Activated T-helper 1 cell treated with Interleukin-2 at 50 U/mL for 16 hours (primary cell): ENCODE measurements around the gene SELENOO.
"Not testable (repeated sequence)": the region's sequence is repeated elsewhere in the genome, so short reads cannot be mapped to it uniquely, and the experiment has no call there.

Experiments
- DNase-seq: peaks from one replicate; pipeline ENCODE4 v3.0.0-alpha.2; 2020; ENCODE audit warnings: low read depth

Gene SELENOO

DNA sequence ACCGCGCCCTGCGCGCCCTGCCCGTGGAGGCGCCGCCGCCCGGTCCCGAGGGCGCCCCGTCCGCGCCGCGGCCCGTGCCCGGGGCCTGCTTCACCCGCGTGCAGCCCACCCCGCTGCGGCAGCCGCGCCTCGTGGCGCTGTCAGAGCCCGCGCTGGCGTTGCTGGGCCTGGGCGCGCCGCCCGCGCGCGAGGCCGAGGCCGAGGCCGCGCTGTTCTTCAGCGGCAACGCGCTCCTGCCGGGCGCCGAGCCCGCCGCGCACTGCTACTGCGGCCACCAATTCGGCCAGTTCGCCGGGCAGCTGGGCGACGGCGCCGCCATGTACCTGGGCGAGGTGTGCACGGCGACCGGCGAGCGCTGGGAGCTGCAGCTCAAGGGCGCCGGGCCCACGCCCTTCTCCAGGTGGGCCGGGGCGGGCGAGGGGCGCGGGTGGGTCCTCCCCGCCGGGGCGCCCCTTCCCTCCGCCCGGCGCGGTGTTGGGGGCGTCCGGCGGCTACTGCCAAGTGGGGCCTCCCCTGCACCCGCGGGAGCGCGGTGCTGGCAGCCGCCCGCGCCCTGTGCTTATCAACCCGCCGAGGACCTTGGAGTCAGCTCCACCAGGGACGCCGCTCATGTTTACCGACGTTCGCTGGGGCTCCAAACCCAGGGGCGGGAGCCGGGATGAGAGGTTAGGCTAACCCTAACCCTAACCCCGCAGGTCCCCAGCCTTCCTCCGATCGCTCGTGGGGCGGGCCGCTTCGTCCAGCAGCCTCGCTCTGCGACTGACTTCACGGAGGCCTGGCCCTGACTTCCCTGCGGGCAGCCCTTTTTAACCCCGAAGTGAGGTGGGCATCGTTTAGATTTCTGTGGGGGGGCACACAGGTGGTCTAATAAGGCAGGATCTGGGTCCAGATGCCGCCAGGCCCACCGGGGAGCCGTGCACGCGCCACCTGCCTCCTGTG, 649 bp downstream of the SELENOO start:
- DNase-seq, result no peak

DNA sequence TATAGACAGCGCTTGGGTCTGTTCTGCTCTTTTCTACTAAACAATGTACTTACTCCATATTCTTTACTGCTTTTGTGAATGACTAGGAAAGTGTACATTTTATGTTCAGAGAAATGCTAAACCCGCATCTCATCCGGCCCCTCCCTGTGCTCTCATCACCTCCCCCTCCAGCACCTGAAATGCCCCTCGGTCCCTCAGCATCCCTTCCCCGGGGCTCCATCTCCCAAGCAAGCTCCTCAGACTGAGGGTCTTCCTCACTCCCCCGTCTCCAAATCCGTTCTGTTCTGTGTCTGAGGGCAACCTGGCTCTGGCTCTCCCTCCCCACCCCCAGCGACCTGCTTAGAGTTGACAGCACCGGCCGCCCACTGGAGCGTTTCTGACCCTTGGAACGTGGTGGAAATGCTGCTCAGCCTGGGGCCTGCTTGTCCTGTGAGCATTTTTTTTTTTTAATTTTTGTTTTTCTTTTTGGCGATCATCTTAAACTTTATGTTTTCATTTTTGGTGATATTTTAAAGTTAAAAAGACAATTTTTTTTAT, 1.4 kb downstream of the SELENOO start:
- no peak for DNase-seq

DNA sequence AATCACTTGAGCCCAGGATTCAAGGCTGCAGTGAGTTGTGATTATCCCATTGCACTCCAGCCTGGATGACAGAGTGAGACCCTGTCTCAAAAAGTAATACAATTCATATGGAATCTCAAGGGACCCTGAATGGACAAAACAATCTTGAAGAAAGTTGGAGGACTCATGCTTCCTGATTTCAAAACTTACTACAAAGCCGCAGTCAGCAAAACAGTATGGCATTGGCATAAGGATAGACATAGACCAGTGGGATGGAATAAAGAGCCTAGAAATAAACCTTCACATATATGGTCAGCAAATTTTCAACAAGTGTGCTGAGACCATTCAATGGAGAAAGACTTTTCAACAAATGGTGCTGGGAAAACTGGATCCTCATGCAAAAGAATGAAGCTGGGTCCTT, 2.5 kb downstream of the SELENOO start:
- DNase-seq, result no peak

DNA sequence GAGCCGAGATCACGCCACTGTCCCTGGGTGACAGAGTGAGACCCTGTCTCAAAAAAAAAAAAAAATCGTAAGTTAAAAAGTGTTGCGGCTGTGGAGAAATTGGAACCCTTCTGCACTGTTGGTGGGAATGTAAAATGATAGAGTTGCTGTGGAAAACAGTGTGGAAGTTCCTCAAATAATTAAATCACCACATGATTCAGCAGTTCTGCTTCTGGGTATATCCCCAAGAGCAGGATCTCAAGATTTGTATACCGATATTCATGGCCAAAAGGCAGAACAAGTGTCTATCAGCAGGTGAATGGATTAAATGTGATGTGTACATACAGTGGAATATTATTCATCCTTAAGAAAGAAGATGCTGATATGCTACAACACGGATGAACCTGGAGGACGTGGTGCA, 3.8 kb downstream of the SELENOO start:
- no peak for DNase-seq

DNA sequence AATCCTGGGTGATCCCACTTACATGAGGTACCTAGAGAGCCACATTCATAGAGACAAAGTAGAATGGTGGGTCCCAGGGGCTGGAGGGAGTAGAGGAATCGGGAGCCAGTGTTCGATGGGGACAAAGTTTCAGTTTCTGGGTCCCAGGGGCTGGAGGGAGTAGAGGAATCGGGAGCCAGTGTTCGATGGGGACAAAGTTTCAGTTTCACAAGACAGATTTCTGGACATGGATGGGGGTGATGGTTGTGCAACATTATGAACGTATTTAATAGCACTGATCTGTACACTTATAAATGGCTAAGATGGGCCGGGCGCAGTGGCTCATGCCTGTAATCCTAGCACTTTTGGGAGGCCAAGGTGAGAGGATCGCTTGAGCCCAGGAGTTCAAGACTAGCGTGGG, 4.2 kb downstream of the SELENOO start:
- DNase-seq, result not testable (repeated sequence)

DNA sequence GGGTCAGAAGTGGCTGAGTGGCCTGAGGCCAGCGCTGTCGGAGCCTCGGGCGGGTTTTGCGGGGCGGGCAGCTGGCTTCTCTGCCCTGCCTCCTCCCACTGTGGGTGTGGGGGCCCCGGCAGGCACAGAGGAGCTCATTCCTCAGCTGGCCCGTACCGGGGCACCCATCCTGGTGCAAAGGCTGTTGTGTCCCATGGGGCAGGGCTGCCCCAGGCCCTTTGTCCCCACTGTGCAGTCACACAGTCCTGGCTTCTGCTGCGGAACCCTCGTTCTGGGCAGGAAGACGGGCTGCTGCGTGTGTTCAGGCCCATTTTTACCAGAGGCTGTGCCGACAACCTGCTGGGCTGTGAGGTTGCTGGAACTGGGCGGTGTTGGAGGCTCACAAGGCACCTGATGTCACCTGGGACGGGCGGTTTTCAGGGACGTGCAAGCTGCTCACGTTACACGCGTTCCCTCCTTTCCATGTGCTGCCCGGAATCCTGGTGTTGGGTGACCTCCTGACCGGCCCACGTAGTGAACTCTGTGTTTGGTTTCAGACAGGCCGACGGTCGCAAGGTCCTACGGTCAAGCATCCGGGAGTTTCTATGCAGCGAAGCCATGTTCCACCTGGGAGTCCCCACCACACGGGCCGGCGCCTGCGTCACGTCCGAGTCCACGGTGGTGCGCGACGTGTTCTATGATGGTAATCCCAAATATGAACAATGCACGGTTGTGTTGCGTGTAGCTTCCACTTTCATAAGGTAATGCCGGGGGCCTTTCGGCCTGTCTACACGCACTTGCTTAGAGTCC, 5.2 kb downstream of the SELENOO start:
- no peak for DNase-seq

DNA sequence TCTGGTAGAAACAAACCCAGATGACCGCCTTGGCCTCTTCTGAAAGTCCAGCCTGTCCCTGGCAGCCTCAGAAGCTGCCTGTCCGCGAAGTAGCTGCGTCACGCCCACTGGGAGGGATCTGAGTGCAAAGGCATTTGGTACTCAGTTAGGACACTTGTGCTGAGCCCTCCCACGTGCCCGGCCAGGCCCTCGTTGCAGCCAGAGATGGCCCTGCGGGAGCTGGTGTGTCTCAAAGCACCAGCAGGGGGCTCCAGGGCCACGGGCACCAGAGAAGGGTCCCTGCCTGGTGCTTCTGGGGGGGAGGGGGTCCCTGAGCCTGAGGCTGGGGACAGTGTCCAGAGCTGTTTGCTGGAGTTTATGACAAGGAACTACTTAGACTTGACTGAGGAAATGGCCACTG, 5.8 kb downstream of the SELENOO start:
- DNase-seq, result no peak

DNA sequence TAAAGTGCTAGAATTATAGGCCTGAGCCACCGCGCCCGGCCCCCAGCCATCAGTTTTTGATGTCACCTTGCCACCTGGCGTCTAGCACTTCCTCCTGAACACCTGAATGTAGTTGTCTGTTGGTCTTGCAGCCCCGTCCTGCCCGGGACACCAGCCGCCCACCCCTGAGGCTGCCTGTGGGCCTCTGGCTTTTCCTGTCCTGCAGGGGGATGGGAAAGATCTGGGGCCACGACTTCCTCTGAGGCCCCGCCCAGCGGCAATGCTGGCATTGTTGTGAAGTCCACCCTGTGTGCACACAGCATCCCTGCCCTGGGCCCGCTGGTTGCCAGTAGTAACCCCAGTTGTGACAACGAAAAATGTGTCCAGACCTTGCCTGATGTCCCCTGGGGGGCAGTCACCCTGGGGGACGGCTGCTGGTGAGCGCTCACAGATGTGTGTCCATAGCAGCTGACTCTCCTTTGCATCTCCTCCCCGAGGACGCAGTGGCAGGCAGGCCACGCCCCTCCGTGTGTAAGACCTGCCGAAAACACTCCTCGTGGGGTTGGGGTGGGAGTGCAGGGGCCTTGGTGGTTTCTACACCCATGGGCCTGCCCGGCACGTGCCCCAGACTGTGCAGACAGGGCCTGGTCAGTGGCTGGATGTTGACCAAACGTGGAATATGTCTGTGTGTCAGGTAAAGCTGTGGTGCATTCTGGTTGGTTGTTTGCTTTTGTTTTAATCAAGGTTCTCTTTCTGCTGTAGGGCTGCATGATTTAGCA, 6.8 kb downstream of the SELENOO start:
- no peak for DNase-seq

DNA sequence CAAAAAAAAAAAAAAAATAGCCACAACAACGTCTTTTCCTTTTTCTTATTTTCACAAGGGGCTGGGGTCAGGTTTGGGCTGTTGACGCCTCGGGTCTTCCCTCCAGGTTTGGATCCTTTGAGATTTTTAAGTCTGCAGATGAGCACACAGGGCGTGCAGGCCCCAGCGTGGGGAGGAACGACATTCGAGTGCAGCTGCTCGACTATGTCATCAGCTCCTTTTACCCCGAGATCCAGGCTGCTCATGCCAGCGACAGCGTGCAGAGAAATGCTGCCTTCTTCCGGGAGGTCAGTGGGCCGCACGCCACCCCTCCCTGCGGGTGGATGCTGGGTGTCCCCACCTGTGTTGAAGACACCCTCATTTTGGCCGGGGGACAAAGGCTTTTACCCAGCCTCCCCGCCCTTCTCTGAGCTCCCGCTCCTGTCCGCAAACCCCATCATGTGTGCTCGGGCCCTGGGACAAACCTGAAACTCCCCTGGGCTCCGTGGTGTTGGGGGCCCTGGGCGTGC, 7.7 kb downstream of the SELENOO start:
- DNase-seq, result no peak

DNA sequence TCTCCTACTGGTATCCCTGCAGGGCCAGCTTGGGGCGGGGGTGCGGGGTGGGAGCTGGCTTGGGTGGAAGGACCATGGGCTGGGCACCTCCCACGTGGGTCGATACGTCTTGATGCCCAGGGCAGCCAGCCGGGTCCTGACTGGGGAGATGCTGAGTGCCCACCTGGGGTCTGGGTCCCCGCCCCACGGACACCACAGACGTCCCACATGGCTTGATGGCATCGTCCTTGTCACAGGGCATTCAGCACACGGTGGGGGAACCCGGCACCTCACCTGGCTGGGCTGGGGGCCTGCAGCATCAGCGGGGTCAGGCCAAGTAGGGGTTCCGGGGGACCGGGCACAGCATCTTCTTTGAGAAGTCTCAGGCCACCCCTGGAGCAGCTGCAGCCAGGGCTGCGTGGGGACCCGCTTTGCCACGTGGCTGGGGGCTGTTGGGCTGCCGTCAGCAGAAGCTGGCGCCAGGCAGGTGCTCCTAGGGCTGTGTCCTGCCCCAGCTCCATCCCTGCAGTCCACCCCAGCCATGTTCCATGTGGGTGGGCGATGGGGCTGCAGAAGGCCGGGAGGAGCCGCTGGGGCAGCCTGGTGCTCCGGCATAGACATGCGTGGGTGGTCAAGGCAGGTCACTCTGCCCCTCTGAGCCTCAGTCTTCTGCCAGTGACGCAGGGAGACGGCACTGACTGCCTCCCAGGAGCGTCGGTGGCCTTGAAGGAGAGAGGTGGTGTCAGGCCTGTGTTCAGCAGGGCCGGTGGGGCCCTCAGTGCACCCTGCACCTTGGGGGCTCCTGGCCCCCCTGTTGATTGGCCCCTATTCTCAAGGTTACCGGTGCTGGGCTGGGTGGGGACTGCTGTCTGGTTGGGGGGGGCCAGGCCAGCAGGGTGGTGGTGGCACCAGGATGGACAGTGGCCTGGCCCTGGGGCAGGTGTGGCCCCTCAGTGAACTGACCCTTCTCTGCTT, 8.4 kb downstream of the SELENOO start:
- no peak for DNase-seq

DNA sequence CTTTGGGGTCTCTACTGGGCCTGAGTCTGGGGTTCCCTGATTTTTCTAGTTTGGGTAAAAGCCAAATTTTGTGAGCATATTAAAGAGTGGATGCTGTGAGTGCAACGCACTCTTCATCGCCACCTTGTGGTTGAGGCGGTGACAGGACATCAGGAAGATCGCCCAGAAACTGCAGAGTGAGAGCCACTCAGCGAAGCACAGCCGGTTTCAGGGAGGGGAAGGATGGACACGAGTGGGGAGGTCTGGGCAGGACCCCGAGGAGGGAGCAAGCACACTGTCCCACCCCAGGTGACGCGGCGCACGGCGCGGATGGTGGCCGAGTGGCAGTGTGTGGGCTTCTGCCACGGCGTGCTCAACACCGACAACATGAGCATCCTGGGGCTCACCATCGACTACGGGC, 9.1 kb downstream of the SELENOO start:
- peak; percentile 45 for DNase-seq

DNA sequence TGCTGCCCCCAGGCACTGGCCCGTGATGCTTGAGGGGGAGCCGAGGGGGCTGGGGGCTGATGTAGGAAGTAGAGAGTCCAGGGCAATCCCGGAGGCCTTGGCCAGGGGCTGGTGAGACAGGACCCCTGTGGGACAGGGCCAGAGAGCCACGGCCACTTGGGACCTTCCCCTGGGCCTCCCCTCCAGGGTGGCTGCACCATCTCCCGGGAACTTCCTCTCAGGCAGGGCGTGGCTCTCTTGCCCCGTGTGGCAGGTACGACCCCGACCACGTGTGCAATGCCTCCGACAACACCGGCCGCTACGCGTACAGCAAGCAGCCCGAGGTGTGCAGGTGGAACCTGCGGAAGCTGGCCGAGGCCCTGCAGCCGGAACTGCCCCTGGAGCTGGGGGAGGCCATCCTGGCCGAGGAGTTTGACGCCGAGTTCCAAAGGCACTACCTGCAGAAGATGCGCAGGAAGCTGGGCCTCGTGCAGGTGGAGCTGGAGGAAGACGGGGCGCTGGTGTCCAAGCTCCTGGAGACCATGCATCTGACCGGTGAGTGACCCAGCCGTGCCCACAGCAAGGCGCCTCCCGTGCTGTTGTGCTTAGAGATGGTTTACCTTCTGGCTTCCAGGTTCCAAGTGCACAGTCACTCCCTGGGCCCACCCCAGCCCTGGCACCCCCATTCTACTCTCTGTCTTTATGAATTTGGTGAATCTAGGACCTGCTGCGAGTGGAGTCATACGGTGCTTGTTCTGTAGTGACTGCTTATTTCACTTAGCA, 9.7 kb downstream of the SELENOO start:
- DNase-seq, result no peak

DNA sequence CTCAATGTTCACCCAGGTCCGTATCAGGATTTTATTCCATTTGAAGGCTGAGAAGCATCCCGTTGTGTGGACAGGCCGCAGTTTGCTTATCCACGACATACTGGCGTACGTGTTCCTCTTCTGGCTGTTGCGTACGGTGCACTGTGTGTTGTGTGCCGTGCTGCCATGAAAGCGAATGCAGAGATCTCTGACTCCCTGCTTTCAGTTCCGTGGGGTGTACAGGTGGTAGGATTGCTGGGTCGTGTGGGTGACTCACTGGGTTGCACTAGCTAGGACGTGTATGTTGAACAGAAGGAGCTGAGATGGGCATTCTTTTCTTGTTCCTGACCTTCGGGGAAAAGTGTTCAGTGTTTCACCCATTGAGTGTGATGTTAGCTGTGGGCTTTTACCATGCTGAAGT, 10.3 kb downstream of the SELENOO start:
- DNase-seq, result no peak

DNA sequence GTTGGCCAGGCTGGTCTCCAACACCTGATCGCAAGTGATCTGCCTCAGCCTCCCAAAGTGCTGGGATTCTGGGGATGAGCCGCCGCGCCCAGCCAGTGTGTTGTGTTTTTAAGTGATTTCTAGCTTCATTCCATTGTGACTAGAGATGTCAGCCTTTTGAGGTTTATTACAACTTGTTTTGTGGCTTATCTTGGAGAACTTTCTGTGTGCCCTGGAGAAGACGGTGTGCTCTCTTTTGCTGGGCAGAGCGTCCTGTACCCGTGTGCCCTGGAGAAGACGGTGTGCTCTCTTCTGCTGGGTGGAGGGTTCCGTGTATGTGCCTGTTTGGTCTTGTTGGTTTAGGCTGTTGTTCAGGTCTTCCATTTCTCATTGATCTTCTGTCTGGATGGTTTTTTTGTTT, 12.5 kb downstream of the SELENOO start:
- DNase-seq, result no peak

DNA sequence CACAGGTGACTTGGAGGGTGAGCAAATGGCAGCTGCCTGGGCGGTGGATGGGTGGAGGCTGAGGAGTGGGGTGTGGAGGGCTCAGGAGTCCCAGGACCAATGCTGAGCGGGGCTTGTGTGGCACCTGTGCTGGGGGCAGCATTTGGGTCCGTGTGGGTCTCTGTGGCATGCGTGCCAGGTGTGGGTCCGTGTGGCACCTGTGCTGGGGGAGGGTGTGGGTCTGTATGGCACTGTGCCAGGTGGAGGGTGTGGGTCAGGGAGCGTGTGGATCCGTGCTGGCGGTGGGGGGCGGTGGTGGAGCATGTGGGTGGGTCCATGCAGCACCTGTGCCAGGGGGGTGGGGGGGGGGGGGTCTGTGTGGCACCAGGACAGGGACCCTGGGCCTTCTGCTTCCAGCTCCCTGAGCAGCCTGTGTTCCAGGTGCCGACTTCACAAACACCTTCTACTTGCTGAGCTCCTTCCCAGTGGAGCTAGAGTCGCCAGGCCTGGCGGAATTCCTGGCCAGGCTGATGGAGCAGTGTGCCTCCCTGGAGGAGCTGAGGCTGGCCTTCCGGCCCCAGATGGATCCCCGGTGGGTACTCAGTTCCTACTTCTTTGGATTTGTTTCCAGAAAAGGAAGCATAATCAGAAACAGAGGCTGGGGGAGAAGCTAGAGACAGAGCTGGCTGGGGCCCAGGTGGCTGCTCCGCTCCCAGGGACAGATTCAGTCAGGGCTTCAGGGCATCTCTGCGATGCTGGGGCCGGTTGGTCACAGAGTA, 14.7 kb downstream of the SELENOO start:
- DNase-seq, result no peak

DNA sequence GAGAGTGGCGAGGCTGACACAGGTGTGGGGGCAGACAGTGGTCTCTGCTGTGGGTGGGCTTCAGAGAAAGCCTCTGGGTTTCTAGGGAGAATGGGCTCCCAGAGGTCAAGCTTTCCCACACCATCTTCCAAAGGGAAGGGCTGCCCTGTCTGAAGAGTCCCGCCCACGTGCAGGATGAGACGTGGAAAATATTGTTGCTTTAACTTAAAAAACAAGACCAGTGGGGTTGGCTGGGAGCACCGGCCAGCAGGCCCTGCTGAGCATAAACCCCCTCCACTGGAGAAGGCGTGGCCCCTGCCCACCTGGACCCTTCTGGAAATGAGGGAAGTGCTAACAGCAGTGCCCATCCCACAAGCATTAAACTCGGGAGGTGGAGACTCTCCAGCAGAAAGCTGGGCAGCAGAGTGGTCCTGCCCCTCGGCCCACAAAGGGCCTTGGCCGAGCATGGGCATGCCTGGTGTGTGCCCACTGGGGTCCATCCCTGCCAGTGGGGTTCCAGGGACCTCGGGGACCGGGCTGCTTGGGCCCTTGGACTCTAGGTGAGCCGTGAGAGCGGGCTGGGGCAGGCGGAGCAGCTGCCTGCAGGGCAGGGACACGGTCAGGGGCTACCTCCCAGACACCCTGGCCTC, 15.4 kb downstream of the SELENOO start:
- DNase-seq, result no peak

DNA sequence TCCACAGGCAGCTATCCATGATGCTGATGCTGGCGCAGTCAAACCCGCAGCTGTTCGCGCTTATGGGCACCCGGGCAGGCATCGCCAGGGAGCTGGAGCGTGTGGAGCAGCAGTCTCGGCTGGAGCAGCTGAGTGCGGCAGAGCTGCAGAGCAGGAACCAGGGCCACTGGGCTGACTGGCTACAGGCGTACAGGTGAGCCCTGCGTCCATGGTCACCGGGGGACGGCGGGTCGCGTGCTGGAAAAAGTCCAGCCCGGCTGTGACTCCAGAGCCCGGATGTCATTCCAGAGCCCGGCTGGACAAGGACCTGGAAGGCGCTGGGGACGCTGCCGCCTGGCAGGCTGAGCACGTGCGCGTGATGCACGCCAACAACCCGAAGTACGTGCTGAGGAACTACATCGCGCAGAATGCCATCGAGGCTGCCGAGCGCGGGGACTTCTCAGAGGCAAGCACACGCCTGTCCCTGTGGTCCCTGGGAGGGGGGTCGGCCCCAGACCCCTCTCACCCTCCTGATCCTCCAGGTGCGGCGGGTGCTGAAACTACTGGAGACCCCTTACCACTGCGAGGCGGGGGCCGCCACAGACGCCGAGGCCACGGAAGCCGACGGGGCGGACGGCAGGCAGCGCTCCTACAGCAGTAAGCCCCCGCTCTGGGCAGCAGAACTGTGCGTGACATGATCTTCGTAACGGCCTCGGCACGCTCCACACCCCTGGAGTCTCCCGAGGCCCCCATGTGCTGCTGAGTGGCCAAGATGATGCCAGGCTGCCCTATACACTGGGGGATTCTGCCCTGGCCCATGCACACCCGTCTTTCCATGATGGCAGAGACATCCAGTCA, 16.1 kb downstream of the SELENOO start:
- DNase-seq, result no peak
